Activated CD4-positive, CD25-positive, alpha-beta regulatory T cell (primary cell): ENCODE data around the gene ERAP2.
"Not testable (repeated sequence)": the region's sequence is repeated elsewhere in the genome, so short reads cannot be mapped to it uniquely, and the experiment has no call there.

ENCODE experiments used
- DNase-seq, 4 experiments: peaks; one replicate each; lab custom pipeline; 2025; lab: John Stamatoyannopoulos, UW

ERAP2 gene

GRCh38 chr5:96876292-96876850 lies at the start of gene ERAP2:
TSS of gene ERAP2 (plus strand) at chr5:96876500. CDS start at chr5:96879686, 3,186 bp downstream.
- no peak for DNase-seq

DNA sequence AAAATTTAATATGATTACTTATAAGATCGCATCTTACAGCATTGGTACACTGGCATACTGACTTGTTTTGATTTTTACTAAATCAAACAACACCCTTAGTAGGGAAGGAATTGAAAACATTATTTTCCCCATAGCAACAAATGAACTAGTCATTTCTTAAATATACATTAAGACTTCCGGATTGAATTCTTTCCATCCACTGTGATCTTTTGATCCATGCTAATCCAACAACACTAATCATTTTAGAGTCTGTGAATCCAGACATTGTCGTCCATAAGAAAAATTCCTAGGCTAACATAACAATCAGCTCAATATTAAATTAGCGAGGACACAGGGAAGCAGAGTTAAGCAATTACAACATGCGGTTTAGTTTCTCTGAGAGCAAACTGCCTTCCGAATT lies 47.0 kb upstream of the ERAP2 start:
- DNase-seq, result no peak

DNA sequence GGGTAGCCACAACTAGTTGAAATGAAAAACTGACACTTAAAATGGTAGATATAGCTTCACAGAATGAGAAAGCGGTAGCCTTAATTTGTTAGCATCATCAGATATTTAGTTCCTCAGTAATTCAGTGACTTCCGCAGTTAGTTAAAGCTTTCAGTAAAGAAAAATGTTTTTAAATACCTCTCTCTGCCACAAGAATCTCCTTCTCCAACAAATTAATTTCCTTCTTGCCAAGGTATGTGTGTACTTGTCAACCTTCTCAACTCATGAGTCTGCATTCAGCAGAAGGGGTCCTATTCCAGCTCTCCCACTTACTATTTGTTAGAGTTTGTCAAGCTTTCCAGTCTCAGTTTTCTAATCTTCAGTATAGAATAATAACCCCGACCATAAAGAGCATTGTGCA lies 42.3 kb upstream of the ERAP2 start:
- no peak for DNase-seq

GRCh38 chr5:96835791-96836191 lies 40.5 kb upstream of the ERAP2 start:
- no peak for DNase-seq

DNA sequence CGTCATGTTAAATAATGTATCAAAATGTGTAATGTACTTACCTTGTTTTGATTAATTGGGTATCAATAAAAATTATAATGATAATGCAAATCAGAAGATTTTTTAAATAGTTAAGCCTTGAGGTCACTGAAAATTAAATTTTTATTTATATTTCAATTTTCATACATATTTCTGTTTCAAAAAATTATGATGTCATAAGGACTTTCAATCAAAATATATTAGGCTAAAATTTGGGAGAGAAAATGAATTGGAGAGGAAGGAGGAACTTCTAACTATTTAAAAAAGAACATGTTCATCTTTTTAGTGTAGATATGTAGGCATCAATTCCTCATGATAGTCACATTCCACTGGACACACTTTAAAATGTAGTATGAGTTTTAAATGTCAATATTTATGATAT lies 39.5 kb upstream of the ERAP2 start:
- DNase-seq, result no peak

DNA sequence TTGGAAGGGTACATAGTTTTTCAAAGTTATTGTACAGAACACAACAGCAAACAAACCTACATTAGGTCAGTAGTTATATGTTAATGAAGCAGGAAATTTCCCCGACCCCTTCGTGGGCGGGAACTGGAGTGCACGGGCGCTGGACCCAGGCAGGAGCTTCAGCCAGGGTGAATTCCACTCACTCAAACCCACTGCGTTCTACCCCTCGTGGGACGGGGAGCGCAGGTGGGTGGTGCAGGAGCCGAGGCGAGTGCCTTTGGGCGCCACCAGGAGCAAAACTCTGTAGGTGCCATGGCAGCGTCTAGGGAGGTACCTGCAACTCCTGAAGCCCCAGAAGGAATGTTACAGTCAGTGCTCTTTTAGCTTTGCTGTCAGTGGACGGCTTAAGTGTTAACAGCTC lies 39.0 kb upstream of the ERAP2 start:
- no peak for DNase-seq

- DNase-seq, result no peak
Observed at GRCh38 chr5:96838201-96839070, 37.9 kb upstream of the ERAP2 start.

DNA sequence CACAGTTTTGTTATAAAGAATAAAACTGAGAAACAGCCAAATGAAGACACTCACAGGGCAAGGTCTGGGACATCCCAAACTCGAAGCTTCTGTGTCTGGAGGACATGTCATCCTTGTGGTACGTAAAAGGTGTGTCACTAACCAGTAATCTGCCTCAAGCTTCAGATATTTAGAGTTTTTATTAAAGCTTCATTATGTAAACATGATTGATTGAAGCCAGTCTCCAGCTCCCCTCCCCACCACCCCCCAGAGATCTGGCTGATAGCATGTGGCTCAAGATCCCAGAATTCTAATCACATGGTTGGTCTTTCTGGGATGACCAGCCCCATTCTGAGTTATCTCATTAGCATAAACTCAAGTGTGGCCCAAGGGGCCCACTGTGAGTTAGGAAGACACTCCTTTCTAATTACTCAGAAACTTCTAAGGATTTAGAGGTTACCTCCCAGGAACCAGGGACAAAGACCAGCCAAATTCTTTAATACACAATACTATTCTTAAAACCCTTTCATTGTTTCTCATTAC lies 37.2 kb upstream of the ERAP2 start:
- DNase-seq, result no peak

DNA sequence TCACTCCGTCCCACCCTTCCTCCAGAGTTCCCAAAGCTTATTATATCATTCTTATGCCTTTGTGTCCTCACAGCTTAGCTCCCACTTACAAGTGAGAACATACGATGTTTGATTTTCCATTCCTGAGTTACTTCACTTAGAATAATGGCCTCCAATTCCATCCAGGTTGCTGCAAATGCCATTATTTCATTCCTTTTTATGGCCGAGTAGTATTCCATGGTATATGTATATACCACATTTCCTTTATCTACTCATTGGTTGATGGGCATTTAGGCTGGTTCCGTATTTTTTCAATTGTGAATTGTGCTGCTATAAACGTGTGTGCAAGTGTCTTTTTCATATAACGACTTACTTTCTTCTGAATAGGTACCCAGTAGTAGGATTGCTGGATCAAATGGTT lies 34.4 kb upstream of the ERAP2 start:
- DNase-seq, result not testable (repeated sequence)

DNA sequence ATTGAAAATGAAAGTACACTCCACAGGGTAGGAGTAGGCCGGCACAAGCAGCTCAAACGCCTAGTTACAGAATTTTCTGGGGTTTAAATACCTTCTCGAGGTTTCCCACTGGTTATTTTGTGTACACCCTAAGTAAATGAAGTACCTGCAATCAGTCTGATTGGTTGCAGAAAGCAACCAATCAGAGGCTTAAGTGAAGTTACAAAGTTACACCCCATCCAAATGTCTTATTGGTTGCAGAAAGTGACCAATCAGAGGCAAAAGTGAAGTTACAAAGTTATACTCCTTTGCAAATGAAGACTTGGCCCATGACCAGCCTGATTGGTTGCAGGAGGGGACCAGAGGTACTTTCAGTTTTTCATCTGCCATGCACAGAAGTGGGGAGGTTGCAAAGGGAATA lies 33.2 kb upstream of the ERAP2 start:
- DNase-seq, result no peak

GRCh38 chr5:96844481-96844990 lies 31.8 kb upstream of the ERAP2 start:
- DNase-seq, result no peak

DNA sequence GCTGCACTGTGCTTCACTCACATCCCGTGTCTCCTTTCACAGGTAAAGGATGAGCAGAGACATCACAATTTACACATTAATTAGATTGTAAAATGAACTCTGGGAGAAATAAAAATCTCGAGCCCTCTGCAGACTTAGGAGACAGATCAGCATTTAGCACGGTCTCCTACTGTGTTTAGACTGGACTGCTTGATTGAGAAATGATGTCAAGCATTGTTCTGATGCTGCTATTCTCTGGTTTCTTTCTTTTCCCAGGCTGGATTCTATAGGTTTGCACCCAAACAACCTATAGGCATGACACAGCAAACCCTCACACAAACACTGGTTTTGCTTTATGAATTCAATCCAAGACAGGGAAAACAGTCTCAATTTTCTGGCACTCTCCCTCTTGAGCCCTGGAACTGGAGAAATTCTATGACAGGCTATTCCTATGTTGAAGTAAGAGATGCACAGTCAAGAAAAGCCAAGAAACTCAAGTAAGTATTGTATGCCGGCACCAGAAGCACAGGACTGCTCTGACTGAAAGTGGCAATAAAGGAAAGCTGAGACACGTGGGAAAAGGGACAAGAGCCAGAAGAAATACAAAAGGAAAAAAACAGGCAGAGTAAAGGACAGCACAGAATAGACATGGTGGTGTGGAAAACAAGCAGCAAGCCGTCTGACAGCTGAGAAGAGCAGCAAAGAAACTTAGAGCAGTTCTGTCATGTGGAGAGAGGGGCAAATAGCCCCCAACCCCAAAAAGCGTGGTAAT lies 24.8 kb upstream of the ERAP2 start:
- no peak for DNase-seq

DNA sequence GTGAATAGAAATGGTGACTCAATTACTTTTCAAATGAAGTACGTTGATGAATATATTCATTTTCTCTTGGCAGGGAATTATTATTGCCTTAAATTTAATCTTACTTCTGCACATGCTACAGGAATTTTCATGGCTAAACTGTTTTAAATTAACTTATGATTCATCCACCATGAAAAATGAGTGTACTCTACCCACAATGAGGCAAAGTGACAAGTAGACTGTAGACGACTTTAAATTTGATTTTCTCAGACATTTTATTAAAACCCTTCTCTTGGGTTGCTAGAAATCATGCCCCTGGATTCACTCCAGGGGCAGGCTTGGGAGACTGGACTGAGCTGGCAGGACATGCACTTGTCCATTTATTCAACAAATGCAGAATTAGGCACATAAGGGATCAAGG lies 23.5 kb upstream of the ERAP2 start:
- DNase-seq, result no peak

DNA sequence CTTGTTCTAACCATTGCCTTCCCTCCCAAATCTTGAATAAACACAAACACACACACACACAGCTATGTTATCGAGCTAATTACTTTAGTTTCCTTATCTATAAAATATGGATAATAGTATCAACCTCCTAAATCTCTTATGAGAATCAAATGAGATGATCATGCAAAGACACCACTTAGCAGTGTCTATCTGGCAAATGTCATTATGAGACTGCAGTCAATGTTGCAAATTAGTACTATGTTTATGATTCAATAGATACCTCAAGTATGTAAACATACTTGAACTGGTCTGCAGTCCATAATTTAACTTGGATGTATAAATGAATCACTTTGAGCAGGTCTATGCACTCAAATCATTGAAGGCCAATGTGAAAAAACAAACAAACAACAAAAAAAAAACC lies 22.2 kb upstream of the ERAP2 start:
- no peak for DNase-seq

DNA sequence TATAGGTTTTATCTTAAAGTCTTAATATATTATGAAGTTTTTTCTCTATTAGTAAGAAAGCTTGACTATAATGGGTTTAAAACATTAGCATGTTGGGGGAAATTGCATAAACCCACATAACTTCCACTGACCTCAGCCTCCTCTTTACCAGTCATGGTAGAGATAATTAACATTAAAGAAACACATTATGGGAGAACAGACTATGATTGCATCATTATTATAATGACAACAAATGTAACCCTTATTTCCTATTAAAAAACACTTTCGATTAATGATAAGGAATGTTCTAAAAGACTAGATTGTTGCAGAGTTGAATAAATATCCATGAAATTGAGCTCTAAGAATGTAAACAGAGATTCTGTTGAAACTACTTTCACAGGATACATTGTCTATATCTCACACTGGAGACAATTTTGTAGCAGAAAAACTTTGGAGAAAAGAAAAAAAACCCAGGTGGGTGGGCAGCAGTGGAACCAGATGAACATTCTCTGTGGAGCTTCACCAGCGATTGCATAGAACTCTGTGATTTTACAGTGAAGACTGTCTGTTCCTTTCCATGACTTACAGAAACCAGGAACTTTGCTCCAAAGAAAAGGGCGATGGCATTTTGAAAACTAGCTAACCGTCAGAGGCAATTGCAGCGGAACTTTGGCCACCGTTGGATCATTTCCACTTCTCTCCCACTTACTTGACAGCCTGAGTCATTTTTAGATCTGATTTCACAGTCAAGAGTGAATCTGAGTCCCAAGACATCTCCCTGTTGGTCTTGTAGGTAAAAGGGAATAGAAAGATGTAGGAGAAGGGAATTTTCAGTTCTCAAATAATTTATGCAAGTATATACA lies 21.0 kb upstream of the ERAP2 start:
- no peak for DNase-seq

- no peak for DNase-seq
Observed at GRCh38 chr5:96856371-96856770, 19.9 kb upstream of the ERAP2 start.

GRCh38 chr5:96857454-96857853 lies 18.8 kb upstream of the ERAP2 start:
- DNase-seq, result no peak

DNA sequence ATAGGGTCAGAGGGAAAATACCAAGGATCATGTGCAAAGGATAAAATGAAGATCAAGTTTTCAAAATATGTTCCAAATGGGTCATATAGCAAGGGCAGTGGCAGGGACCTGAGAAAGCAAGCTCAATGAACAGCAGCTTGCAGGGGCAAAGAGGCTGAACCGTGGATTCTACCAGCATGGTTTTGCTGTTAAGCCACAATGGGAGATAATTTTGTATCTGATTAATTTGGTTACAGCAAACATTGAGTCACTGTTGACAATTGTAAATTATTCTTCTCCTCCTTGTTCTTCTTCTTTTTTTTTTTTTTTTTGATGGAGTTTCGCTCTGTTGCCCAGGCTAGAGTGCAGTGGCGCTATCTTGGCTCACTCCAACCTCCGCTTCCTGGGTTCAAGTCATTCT lies 18.4 kb upstream of the ERAP2 start:
- no peak for DNase-seq

GRCh38 chr5:96859375-96859774 lies 16.9 kb upstream of the ERAP2 start:
- no peak for DNase-seq

DNA sequence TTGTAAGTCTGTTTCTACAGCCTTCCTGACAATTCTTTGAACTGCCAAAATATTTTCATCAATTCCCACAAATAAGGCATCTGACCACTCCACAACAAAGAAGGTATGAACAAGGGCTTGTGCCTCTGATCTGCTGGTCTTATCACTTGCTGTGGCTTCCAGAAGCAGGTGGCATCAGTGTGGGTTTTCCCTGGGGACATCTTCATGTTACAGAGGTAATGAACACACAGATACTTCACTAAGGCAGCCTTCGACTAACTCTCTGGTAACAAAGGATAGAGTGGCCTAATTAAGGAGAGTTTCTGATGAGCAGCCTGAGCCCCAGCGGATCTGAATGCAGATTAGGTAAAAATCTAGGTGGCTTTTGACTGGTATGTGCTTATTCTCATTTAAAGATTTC lies 15.2 kb upstream of the ERAP2 start:
- DNase-seq, result no peak

DNA sequence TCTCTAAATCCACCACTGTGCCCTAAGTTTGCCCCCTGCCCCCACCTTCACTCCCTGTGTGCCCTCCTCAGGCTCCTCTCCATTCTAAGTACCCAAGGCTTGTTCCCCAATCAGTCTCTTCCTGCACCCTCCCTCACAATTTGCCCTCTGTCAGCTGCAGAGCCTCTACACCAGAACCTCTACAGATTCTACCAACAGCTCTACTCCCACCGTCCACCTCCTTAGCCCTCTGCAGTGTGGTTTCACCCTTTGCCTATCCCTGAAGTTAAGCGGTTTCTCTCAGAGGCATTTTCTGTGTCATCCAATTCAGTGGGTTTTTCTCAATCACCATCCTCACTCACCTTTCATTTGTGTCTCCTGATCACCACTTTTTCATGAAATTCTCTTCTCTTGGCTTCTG lies 13.2 kb upstream of the ERAP2 start:
- DNase-seq, result no peak
